Thyroid gland (tissue), 4 donors: Measurements from ENCODE around the gene ANO6.

Source experiments
- CTCF ChIP-seq, 6 experiments: fragments of 200-600 bp in 3 of 6; fragments of 450-650 bp in 3 of 6; sonication (generic) in 3 of 6; IDR thresholded peaks; one replicate each; pipeline ENCODE4 v1.5.1; 2016 to 2019; ENCODE audit warnings: antibody characterized with exemption in 6 of 6, mild to moderate bottlenecking in 2 of 6, inconsistent platforms in 1 of 6, moderate library complexity in 1 of 6
- POLR2A ChIP-seq, 2 donors: fragments of 450-650 bp; IDR thresholded peaks; one replicate each; pipeline ENCODE4 v1.6.1; 2017; ENCODE audit warnings: antibody characterized with exemption in 2 of 2, mild to moderate bottlenecking in 2 of 2, moderate library complexity in 1 of 2

- no peak for TF ChIP-seq CTCF (IDR thresholded peaks at IDR 0.05)
- no peak for TF ChIP-seq POLR2A (IDR thresholded peaks at IDR 0.05)
These were observed 68.4 kb downstream of the ANO6 start for GRCh38 chr12:45284096-45284901.
